Lower leg skin (tissue), 4 donors: ENCODE results near the gene UGT2B7. TPM values are rescaled to one million over a fixed set of nuclear protein-coding genes. Genes with fewer than 3 reads are reported as not detected.

Experiments
- DNase-seq, 2 donors: peaks; one replicate each; pipeline ENCODE4 v3.0.0-alpha.2; 2019; ENCODE audit warnings: low spot score in 2 of 2
- H3K4me3 ChIP-seq: fragments of 200-600 bp; sonication (generic); 2 replicates; pipeline ENCODE4 v1.5.1; 2017; ENCODE audit warnings: mild to moderate bottlenecking, low read depth; ENCODE audit not compliant: poor library complexity, severe bottlenecking
- CTCF ChIP-seq, 3 donors: fragments of 450-650 bp; IDR thresholded peaks; one replicate each; pipeline ENCODE4 v1.5.1; 2016; ENCODE audit warnings: antibody characterized with exemption in 3 of 3, mild to moderate bottlenecking in 3 of 3, moderate library complexity in 2 of 3
- POLR2A ChIP-seq, 2 donors: fragments of 450-650 bp; IDR thresholded peaks; one replicate each; pipeline ENCODE4 v1.6.1; 2016 to 2017; ENCODE audit warnings: antibody characterized with exemption in 2 of 2, mild to moderate bottlenecking in 1 of 2, moderate library complexity in 1 of 2
- WGBS, 2 donors: methylation state at CpG; one replicate each; pipeline ENCODE4 v1.1.5; 2018; 5-methylcytosine and 5-hydroxymethylcytosine counted together
- intact Hi-C: fragments of 100-400 bp; cut with DNase I; formaldehyde crosslinking; loops from one replicate; pipeline ENCODE4 v1.15.0; 2023; ENCODE audit warnings: low total_unique reads
- total RNA-seq, 4 donors: library from RNA; depleted of rRNA; stranded (reverse); fragments of >200 nt; gene quantifications; one replicate each; pipeline ENCODE4 v1.1.0, GENCODE V29; 2016

UGT2B7 gene
- total RNA-seq, 4 donors from 2014 or later, result 0.25 to 1.9 (median 0.56) TPM

- intact Hi-C loops, result no loop called here
- DNase-seq, result no peak
- TF ChIP-seq CTCF (IDR thresholded peaks at IDR 0.05) (no peak), POLR2A (IDR thresholded peaks at IDR 0.05) (no peak)
- no peak overlapping the region for H3K4me3 ChIP-seq
- 83 to 91% methylated on average over 4 of the region's 4 CpGs for WGBS, 2 donors
Measured at GRCh38 chr4:69154021-69154420, 57.7 kb downstream of the UGT2B7 start.

- TF ChIP-seq CTCF (IDR thresholded peaks at IDR 0.05) (no peak), POLR2A (IDR thresholded peaks at IDR 0.05) (no peak)
- intact Hi-C loops, result no loop called here
- 74 to 89% methylated on average over 2 of the region's 2 CpGs for WGBS, 2 donors
- DNase-seq, result no peak
- no peak overlapping the region for H3K4me3 ChIP-seq
Measured at GRCh38 chr4:69156913-69157312, 60.6 kb downstream of the UGT2B7 start.

Other genes starting within 250 kb of the UGT2B7 start
- gene UGT2A3, start 144.7 kb upstream of the UGT2B7 start, total RNA-seq, result under 1 TPM in 1 of 4 donors, not detected in 3; 0.20 TPM
- 1 to 10 TPM in 1 of 4 donors, under 1 TPM in 1, not detected in 2; 0.47 to 3.4 TPM for gene UGT2B11, start 118.3 kb downstream of the UGT2B7 start, total RNA-seq
- under 1 TPM in 1 of 4 donors, not detected in 3; 0.13 TPM for gene UGT2B28, start 184.0 kb downstream of the UGT2B7 start, total RNA-seq